SU-DHL-6 (cell line): ENCODE data around the gene KRTAP4-4.

Experiments
- H2AFZ ChIP-seq: fragments of 200-600 bp; sonication (generic); 2 replicates; pipeline ENCODE4 v1.6.1; 2014; ENCODE audit warnings: low read depth, mild to moderate bottlenecking, moderate library complexity, mixed read lengths, antibody characterized with exemption, low read length; ENCODE audit not compliant: severe bottlenecking
- H3F3A ChIP-seq: fragments of 200-600 bp; shearing (Covaris generic); 2 replicates; pipeline ENCODE4 v1.6.0; 2016; ENCODE audit warnings: antibody characterized with exemption, mild to moderate bottlenecking; ENCODE audit not compliant: insufficient read depth
- H3K27ac ChIP-seq: fragments of 200-600 bp; sonication (generic); 2 replicates; pipeline ENCODE4 v1.5.1; 2016; ENCODE audit warnings: low read depth, mild to moderate bottlenecking, low read length, moderate library complexity, mixed read lengths
- H3K27me3 ChIP-seq: fragments of 200-600 bp; sonication (generic), shearing (Covaris generic); 2 replicates; pipeline ENCODE4 v1.6.0; 2014; ENCODE audit warnings: mild to moderate bottlenecking, low read length
- H3K36me3 ChIP-seq: fragments of 200-600 bp; sonication (generic); 2 replicates; pipeline ENCODE4 v1.6.1; 2014; ENCODE audit warnings: mild to moderate bottlenecking, low read length, mixed read lengths
- H3K4me2 ChIP-seq: fragments of 300-600, 200-600 bp; shearing (Covaris generic), sonication (generic); 2 replicates; pipeline ENCODE4 v1.6.0; 2014; ENCODE audit warnings: low read length, low read depth, mild to moderate bottlenecking; ENCODE audit not compliant: poor library complexity, severe bottlenecking
- H3K4me3 ChIP-seq: fragments of 200-600 bp; sonication (generic); 2 replicates; pipeline ENCODE4 v1.5.1; 2014; ENCODE audit warnings: antibody characterized with exemption, low read length, mild to moderate bottlenecking, mixed read lengths; ENCODE audit not compliant: insufficient read depth, poor library complexity, severe bottlenecking
- H3K79me2 ChIP-seq: fragments of 200-600 bp; sonication (generic); 2 replicates; pipeline ENCODE4 v1.6.1; 2014; ENCODE audit warnings: mild to moderate bottlenecking, low read length, moderate library complexity; ENCODE audit not compliant: insufficient read depth
- H3K9ac ChIP-seq: fragments of 200-600 bp; sonication (generic); 2 replicates; pipeline ENCODE4 v1.7.0; 2014; ENCODE audit warnings: mild to moderate bottlenecking, low read length
- H3K9me2 ChIP-seq: fragments of 200-600 bp; sonication (generic); replicated peaks from 2 replicates; pipeline ENCODE4 v1.6.1; 2014; ENCODE audit warnings: low read length; ENCODE audit not compliant: insufficient read depth
- H3K9me3 ChIP-seq: fragments of 200-600 bp; sonication (generic); 2 replicates; pipeline ENCODE4 v1.6.1; 2014; ENCODE audit warnings: low read length, mixed read lengths; ENCODE audit not compliant: insufficient read depth
- H4K20me1 ChIP-seq: fragments of 200-600 bp; sonication (generic); 2 replicates; pipeline ENCODE4 v1.6.1; 2014; ENCODE audit warnings: low read depth, mild to moderate bottlenecking, antibody characterized with exemption, low read length, moderate library complexity, mixed read lengths
- CTCF ChIP-seq: fragments of 200-600 bp; sonication (generic); IDR thresholded peaks from one replicate; pipeline ENCODE4 v1.5.1; 2017; ENCODE audit warnings: antibody characterized with exemption, mild to moderate bottlenecking, low read length, moderate library complexity; ENCODE audit not compliant: insufficient read depth, poor library complexity, severe bottlenecking
- EZH2phosphoT487 ChIP-seq: fragments of 200-600 bp; sonication (generic), shearing (Covaris generic); conservative IDR thresholded peaks from 2 replicates; pipeline ENCODE4 v1.6.1; 2018; ENCODE audit warnings: mild to moderate bottlenecking, antibody characterized with exemption, low read length, moderate library complexity, mixed read lengths

Gene KRTAP4-4

GRCh38 chr17:41177727-41178271 lies 17.3 kb upstream of the KRTAP4-4 start, which contains the start of gene KRTAP4-2:
TSS of gene KRTAP4-2 (minus strand) at chr17:41178221. CDS start at chr17:41178164, 57 bp downstream.
- Histone ChIP-seq H4K20me1 (no peaks in the 10 kb centered on the region), H3F3A (no peaks in the 10 kb centered on the region), H3K9me3 (no peaks in the 10 kb centered on the region), H3K9me2 (no peaks in the 10 kb centered on the region), H3K27ac (no peak within 1 kb of the TSS), H3K79me2 (no peaks in the 10 kb centered on the region), H3K9ac (no peak within 1 kb of the TSS), H3K27me3 (0 out of 2 replicates have a peak, but pooled peaks cover 3% of the 10 kb centered on the region), H3K4me3 (no peak within 1 kb of the TSS), H2AFZ (no peak within 1 kb of the TSS), H3K36me3 (no peaks in the 10 kb centered on the region), H3K4me2 (no peak within 1 kb of the TSS)
- TF ChIP-seq EZH2phosphoT487, result no peak
- TF ChIP-seq CTCF, result no peak

DNA sequence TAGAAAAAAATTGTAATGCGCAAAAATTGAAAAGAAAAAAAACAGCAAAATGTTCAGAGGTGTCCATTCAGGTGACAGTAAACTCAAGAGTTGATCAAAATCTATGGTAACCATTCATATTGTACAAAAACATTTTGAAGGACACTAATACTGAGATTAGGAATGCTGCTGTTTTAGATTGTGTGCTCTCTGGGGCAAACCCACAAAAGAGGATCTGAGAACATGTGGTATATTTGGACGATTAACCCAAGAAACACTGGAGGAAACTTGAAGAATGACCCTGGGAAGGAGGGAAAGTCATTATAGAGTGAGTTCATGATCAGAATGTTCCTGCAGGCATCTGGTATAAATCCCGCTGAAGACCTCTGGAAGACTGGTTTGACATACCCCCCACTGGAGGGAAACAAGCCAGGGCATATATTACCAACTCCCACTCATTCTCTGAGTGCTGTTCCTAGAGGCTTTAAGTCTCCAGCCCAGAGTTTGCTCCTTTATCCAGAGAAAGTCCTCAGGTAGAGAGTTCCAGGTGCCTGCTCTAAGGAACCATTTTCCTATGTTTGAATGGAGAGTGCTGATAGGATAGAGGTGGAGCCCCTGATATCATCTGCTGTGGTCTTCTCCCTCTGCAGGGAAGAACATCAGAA lies 16.3 kb upstream of the KRTAP4-4 start:
- Histone ChIP-seq H3K27ac (no peak overlapping the region), H3K9me3 (no peaks in the 10 kb centered on the region), H3K4me3 (no peak overlapping the region), H3K4me2 (no peak overlapping the region), H3F3A (no peaks in the 10 kb centered on the region), H4K20me1 (no peaks in the 10 kb centered on the region), H2AFZ (no peak overlapping the region), H3K9me2 (no peaks in the 10 kb centered on the region), H3K79me2 (no peaks in the 10 kb centered on the region), H3K27me3 (0 out of 2 replicates have a peak, but pooled peaks cover 3% of the 10 kb centered on the region), H3K9ac (no peak overlapping the region), H3K36me3 (no peaks in the 10 kb centered on the region)
- TF ChIP-seq CTCF (no peak), EZH2phosphoT487 (no peak)

GRCh38 chr17:41171886-41172285 lies 11.3 kb upstream of the KRTAP4-4 start:
- Histone ChIP-seq H3K27me3 (no peaks in the 10 kb centered on the region), H3K4me3 (no peak overlapping the region), H3K4me2 (no peak overlapping the region), H3K9me3 (no peaks in the 10 kb centered on the region), H3K27ac (no peak overlapping the region), H3F3A (no peaks in the 10 kb centered on the region), H3K79me2 (no peaks in the 10 kb centered on the region), H3K36me3 (no peaks in the 10 kb centered on the region), H3K9ac (no peak overlapping the region), H3K9me2 (no peaks in the 10 kb centered on the region), H2AFZ (no peak overlapping the region), H4K20me1 (no peaks in the 10 kb centered on the region)
- TF ChIP-seq EZH2phosphoT487 (no peak), CTCF (no peak)
